Endothelial cell (in vitro differentiated cells): Measurements from ENCODE around the gene ALKBH4. TPM values are rescaled to one million over a fixed set of nuclear protein-coding genes. Genes with fewer than 3 reads are reported as not detected.

Experiments
- DNase-seq: peaks from one replicate; pipeline ENCODE4 v3.0.0; 2021; ENCODE audit warnings: low spot score
- H3K27ac Mint-ChIP-seq: one replicate; pipeline ENCODE4 v1.8.0; 2021; ENCODE audit warnings: mixed read lengths, inconsistent platforms; ENCODE audit not compliant: unreplicated experiment
- H3K27me3 Mint-ChIP-seq: one replicate; pipeline ENCODE4 v1.8.0; 2021; ENCODE audit warnings: mild to moderate bottlenecking, moderate library complexity, mixed read lengths, inconsistent platforms; ENCODE audit not compliant: unreplicated experiment
- H3K36me3 Mint-ChIP-seq: one replicate; pipeline ENCODE4 v1.8.0; 2021; ENCODE audit warnings: mild to moderate bottlenecking, low read depth, mixed read lengths, inconsistent platforms; ENCODE audit not compliant: unreplicated experiment
- H3K4me1 Mint-ChIP-seq: one replicate; pipeline ENCODE4 v1.8.0; 2021; ENCODE audit warnings: mild to moderate bottlenecking, mixed read lengths, inconsistent platforms; ENCODE audit not compliant: unreplicated experiment
- H3K4me3 Mint-ChIP-seq: one replicate; pipeline ENCODE4 v1.8.0; 2021; ENCODE audit warnings: mild to moderate bottlenecking, mixed read lengths, inconsistent platforms; ENCODE audit not compliant: unreplicated experiment
- H3K9me3 Mint-ChIP-seq: one replicate; pipeline ENCODE4 v1.8.0; 2021; ENCODE audit warnings: mixed read lengths, inconsistent platforms; ENCODE audit not compliant: unreplicated experiment
- CTCF ChIP-seq: fragments of 200-600 bp; sonication (generic); IDR thresholded peaks from one replicate; pipeline ENCODE4 v1.5.0; 2021; ENCODE audit warnings: antibody characterized with exemption; ENCODE audit not compliant: unreplicated experiment
- total RNA-seq: library from RNA; stranded (reverse); fragmentation: NEBNext Ultra II Directional; extraction: Animal tissue kit (Norgen Biotek cat#: 25700); gene quantifications from one replicate; pipeline ENCODE4 v1.2.1, GENCODE V29; 2021; ENCODE audit not compliant: unreplicated experiment

ALKBH4 gene
- total RNA-seq, 1 donor from 2014 or later = 11.5 TPM

- H3K27me3 Mint-ChIP-seq = peaks cover 8% of the 10 kb centered on the region
- peaks cover 15% of the 10 kb centered on the region for H3K36me3 Mint-ChIP-seq
- H3K4me1 Mint-ChIP-seq = peaks cover 4% of the 10 kb centered on the region
- DNase-seq = no peak
- no peak overlapping the region for H3K27ac Mint-ChIP-seq
- H3K4me3 Mint-ChIP-seq = peak overlapping the region; percentile 42
- H3K9me3 Mint-ChIP-seq = no peaks in the 10 kb centered on the region
- TF ChIP-seq CTCF = no peak
These were observed 5.5 kb upstream of the ALKBH4 start for GRCh38 chr7:102469972-102470825.

GRCh38 chr7:102469351-102469971 is 4.8 kb upstream of the ALKBH4 start:
- Mint-ChIP-seq H3K4me3 (no peak overlapping the region), H3K27me3 (peaks cover 9% of the 10 kb centered on the region), H3K27ac (no peak overlapping the region), H3K4me1 (peaks cover 4% of the 10 kb centered on the region), H3K9me3 (no peaks in the 10 kb centered on the region), H3K36me3 (peaks cover 15% of the 10 kb centered on the region)
- DNase-seq = no peak
- TF ChIP-seq CTCF = no peak

DNA sequence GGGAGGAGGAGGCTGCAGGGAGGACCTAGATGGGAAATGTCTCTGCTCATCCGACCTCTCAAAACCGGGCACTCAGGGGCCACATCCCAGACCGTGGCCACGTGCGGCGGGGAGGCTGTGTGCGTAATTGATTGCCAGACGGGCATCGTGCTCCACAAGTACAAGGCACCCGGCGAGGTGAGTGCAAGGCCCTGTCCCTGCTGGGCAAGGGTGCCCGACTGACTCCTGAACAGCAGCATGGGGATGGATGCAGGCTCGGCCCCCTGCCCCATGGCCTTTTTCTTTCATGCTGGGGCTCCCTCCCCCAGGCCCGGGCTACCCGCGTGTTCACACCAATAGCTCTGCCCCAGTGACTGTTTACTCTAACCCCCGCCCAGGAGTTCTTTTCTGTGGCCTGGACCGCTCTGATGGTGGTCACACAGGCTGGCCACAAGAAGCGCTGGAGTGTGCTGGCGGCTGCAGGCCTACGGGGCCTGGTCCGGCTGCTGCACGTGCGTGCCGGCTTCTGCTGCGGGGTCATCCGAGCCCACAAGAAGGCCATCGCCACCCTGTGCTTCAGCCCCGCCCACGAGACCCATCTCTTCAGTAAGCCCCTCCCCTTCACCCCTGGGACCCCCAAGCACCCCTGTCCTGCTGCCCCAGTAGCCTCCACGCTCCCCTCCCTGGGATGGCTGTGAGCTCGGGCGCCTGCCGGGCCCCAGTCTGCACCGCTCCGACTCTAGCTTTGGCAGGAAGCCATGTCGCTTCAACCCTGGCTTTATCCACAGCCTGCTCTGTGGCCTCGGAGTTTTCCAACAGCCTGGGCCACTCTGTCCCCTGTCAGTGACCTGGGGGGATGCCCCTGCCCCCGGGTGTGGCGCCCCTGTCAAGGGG is 4.1 kb upstream of the ALKBH4 start:
- Mint-ChIP-seq H3K27me3 (peaks cover 13% of the 10 kb centered on the region), H3K36me3 (peaks cover 15% of the 10 kb centered on the region), H3K4me1 (peaks cover 11% of the 10 kb centered on the region), H3K9me3 (no peaks in the 10 kb centered on the region), H3K27ac (no peak overlapping the region), H3K4me3 (no peak overlapping the region)
- TF ChIP-seq CTCF = no peak
- no peak for DNase-seq

GRCh38 chr7:102467581-102468477 is 3.2 kb upstream of the ALKBH4 start:
- H3K9me3 Mint-ChIP-seq = no peaks in the 10 kb centered on the region
- no peak overlapping the region for H3K4me3 Mint-ChIP-seq
- H3K36me3 Mint-ChIP-seq = peaks cover 15% of the 10 kb centered on the region
- no peak for TF ChIP-seq CTCF
- DNase-seq = no peak
- H3K4me1 Mint-ChIP-seq = peaks cover 14% of the 10 kb centered on the region
- H3K27ac Mint-ChIP-seq = no peak overlapping the region
- H3K27me3 Mint-ChIP-seq = peaks cover 13% of the 10 kb centered on the region
